ENCODE results near the gene CD7.

GRCh38 chr17:82309656-82310570, 7.5 kb downstream of the CD7 start:
- no peak for TF ChIP-seq CTCF (IDR thresholded peaks at IDR 0.05)
- no peak for TF ChIP-seq POLR2A (IDR thresholded peaks at IDR 0.05)

Measured in vagina (tissue), 2 donors.